PC-3 (cell line): ENCODE data around the gene COA5. TPM values are rescaled to one million over a fixed set of nuclear protein-coding genes. Genes with fewer than 3 reads are reported as not detected.
A peak's percentile ranks its signal among the peaks of the same experiment; 100 is the strongest.

ENCODE experiments used
- ATAC-seq: fragments of 200-7000 bp; cut with Tn5 transposase; 2 replicates; pipeline ENCODE4 v1.9.1; 2020; ENCODE audit warnings: mild to moderate bottlenecking, moderate library complexity
- BruUV-seq: library from RNA; stranded (reverse); fragments of 400-500 nt; replicated peaks from 2 replicates; lab custom pipeline; 2021; lab: Mats Ljungman, UMichigan
- CTCF ChIA-PET: fragments of 300-600 bp; sonication (Branson Sonifier 250); formaldehyde crosslinking; loops from one replicate; lab custom pipeline; 2022; ENCODE audit warnings: antibody characterized with exemption; lab: Charles Lee
- POLR2A ChIA-PET: fragments of 300-600 bp; sonication (Branson Sonifier 250); formaldehyde crosslinking; loops from one replicate; lab custom pipeline; 2022; ENCODE audit warnings: antibody characterized with exemption; ENCODE audit not compliant: unreplicated experiment; lab: Charles Lee
- DNase-seq: peaks from one replicate; pipeline ENCODE4 v3.0.0-alpha.2; 2015
- H2AFZ ChIP-seq: fragments of 300-600 bp; sonication (generic); 2 replicates; pipeline ENCODE4 v1.6.0; 2016; ENCODE audit warnings: antibody characterized with exemption, low read length
- H3F3A ChIP-seq: fragments of 300-600 bp; sonication (generic); one replicate; pipeline ENCODE4 v1.6.0; 2017; ENCODE audit warnings: antibody characterized with exemption, low read length, control low read depth, mild to moderate bottlenecking; ENCODE audit not compliant: unreplicated experiment
- H3K27ac ChIP-seq: fragments of 300-600 bp; sonication (generic); 2 replicates; pipeline ENCODE4 v1.5.1; 2016; ENCODE audit warnings: mild to moderate bottlenecking, low read length
- H3K27me3 ChIP-seq: fragments of 300-600 bp; sonication (generic); 2 replicates; pipeline ENCODE4 v1.6.1; 2016; ENCODE audit warnings: low read length, mixed read lengths
- H3K36me3 ChIP-seq: fragments of 300-600 bp; sonication (generic); 2 replicates; pipeline ENCODE4 v1.6.1; 2016; ENCODE audit warnings: low read depth, mixed run types, low read length, mixed read lengths
- H3K4me1 ChIP-seq: fragments of 300-600 bp; sonication (generic); 2 replicates; pipeline ENCODE4 v1.5.1; 2016; ENCODE audit warnings: low read length; ENCODE audit not compliant: insufficient read depth
- H3K4me2 ChIP-seq: fragments of 300-600 bp; sonication (generic); 2 replicates; pipeline ENCODE4 v1.6.0; 2016; ENCODE audit warnings: low read length
- H3K4me3 ChIP-seq: fragments of 300-600 bp; sonication (generic); 2 replicates; pipeline ENCODE4 v1.5.1; 2016; ENCODE audit warnings: mild to moderate bottlenecking, low read length, mixed read lengths
- H3K79me2 ChIP-seq: fragments of 300-600 bp; sonication (generic); 2 replicates; pipeline ENCODE4 v1.6.1; 2017; ENCODE audit warnings: low read length, mixed read lengths
- H3K9ac ChIP-seq: fragments of 300-600 bp; sonication (generic); 2 replicates; pipeline ENCODE4 v1.6.0; 2016; ENCODE audit warnings: mild to moderate bottlenecking, low read length
- H3K9me2 ChIP-seq: fragments of 300-600 bp; sonication (generic); replicated peaks from 2 replicates; pipeline ENCODE4 v1.6.1; 2016; ENCODE audit warnings: mixed run types, low read length, mixed read lengths
- H3K9me3 ChIP-seq: fragments of 300-600 bp; sonication (generic); 2 replicates; pipeline ENCODE4 v1.6.1; 2016; ENCODE audit warnings: low read length, mixed read lengths
- H4K20me1 ChIP-seq: fragments of 300-600 bp; sonication (generic); 2 replicates; pipeline ENCODE4 v1.6.1; 2016; ENCODE audit warnings: low read length, mixed read lengths
- EZH2 ChIP-seq: fragments of 300-600 bp; sonication (generic); IDR thresholded peaks from one replicate; pipeline ENCODE4 v1.6.1; 2017; ENCODE audit warnings: antibody characterized with exemption, mild to moderate bottlenecking, low read length; ENCODE audit not compliant: unreplicated experiment
- EZH2phosphoT487 ChIP-seq: fragments of 300-600 bp; sonication (generic); IDR thresholded peaks from 2 replicates; pipeline ENCODE4 v1.6.1; 2018; ENCODE audit warnings: mild to moderate bottlenecking, antibody characterized with exemption, low read length, borderline replicate concordance
- intact Hi-C: fragments of 100-400 bp; cut with micrococcal nuclease; formaldehyde crosslinking; loops from 2 replicates; pipeline ENCODE4 v1.9.0; 2023
- total RNA-seq: library from RNA; depleted of rRNA; stranded (reverse); fragments of >200 nt; gene quantifications from 2 replicates; pipeline ENCODE4 v1.2.3, GENCODE V29; 2014
- TF ChIP-seq, protein P1 (sequence below): fragments of 300-600 bp; sonication (generic); conservative IDR thresholded peaks from 2 replicates; pipeline ENCODE4 v1.5.1; 2017; ENCODE audit warnings: antibody characterized with exemption, low read depth, mild to moderate bottlenecking, low read length

COA5 gene
- total RNA-seq, 1 experiment from 2014 or later: 37.2 TPM

GRCh38 chr2:98569197-98569793 is 39.0 kb downstream of the COA5 start:
- Histone ChIP-seq H3K27me3 (no peaks in the 10 kb centered on the region), H2AFZ (no peak overlapping the region), H3K27ac (no peak overlapping the region), H3K9ac (no peak overlapping the region), H3K79me2 (no peaks in the 10 kb centered on the region), H3F3A (no peaks in the 10 kb centered on the region), H3K9me3 (no peaks in the 10 kb centered on the region), H4K20me1 (no peaks in the 10 kb centered on the region), H3K4me2 (no peak overlapping the region), H3K9me2 (no peaks in the 10 kb centered on the region), H3K4me3 (no peak overlapping the region), H3K4me1 (no peaks in the 10 kb centered on the region), H3K36me3 (no peaks in the 10 kb centered on the region; the same call in none of the 2 replicates)
- no TSS peak for BruUV-seq
- TF ChIP-seq, protein P1, sequence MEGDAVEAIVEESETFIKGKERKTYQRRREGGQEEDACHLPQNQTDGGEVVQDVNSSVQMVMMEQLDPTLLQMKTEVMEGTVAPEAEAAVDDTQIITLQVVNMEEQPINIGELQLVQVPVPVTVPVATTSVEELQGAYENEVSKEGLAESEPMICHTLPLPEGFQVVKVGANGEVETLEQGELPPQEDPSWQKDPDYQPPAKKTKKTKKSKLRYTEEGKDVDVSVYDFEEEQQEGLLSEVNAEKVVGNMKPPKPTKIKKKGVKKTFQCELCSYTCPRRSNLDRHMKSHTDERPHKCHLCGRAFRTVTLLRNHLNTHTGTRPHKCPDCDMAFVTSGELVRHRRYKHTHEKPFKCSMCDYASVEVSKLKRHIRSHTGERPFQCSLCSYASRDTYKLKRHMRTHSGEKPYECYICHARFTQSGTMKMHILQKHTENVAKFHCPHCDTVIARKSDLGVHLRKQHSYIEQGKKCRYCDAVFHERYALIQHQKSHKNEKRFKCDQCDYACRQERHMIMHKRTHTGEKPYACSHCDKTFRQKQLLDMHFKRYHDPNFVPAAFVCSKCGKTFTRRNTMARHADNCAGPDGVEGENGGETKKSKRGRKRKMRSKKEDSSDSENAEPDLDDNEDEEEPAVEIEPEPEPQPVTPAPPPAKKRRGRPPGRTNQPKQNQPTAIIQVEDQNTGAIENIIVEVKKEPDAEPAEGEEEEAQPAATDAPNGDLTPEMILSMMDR: peak; percentile 93
- TF ChIP-seq EZH2phosphoT487: no peak
- intact Hi-C loops: no loop called here
- DNase-seq: peak; percentile 46
- CTCF ChIA-PET: no interaction called here
- ATAC-seq: peak; percentile 87
- POLR2A ChIA-PET: no interaction called here

GRCh38 chr2:98568161-98568956 is 40.0 kb downstream of the COA5 start:
- Histone ChIP-seq H3F3A (no peaks in the 10 kb centered on the region), H3K4me3 (no peak overlapping the region), H4K20me1 (no peaks in the 10 kb centered on the region), H3K9me3 (no peaks in the 10 kb centered on the region), H3K9ac (no peak overlapping the region), H3K27ac (no peak overlapping the region), H3K4me1 (no peaks in the 10 kb centered on the region), H3K79me2 (no peaks in the 10 kb centered on the region), H3K27me3 (no peaks in the 10 kb centered on the region), H2AFZ (no peak overlapping the region), H3K36me3 (no peaks in the 10 kb centered on the region; the same call in none of the 2 replicates), H3K4me2 (no peak overlapping the region), H3K9me2 (no peaks in the 10 kb centered on the region)
- POLR2A ChIA-PET: no interaction called here
- ATAC-seq (no peak), DNase-seq (no peak)
- CTCF ChIA-PET: no interaction called here
- BruUV-seq: no TSS peak
- TF ChIP-seq EZH2phosphoT487 (no peak), EZH2 (no peak)
- TF ChIP-seq, protein P1: no peak
- intact Hi-C loops: no loop called here

- Histone ChIP-seq H3K36me3 (no peaks in the 10 kb centered on the region; the same call in 1 of the 2 replicates), H3K4me1 (no peaks in the 10 kb centered on the region), H4K20me1 (no peaks in the 10 kb centered on the region), H3K9me3 (no peaks in the 10 kb centered on the region), H3F3A (no peaks in the 10 kb centered on the region), H3K27me3 (no peaks in the 10 kb centered on the region), H3K4me3 (no peak overlapping the region), H3K9ac (no peak overlapping the region), H3K4me2 (no peak overlapping the region), H3K79me2 (no peaks in the 10 kb centered on the region), H3K9me2 (no peaks in the 10 kb centered on the region), H2AFZ (no peak overlapping the region), H3K27ac (no peak overlapping the region)
- POLR2A ChIA-PET: no interaction called here
- CTCF ChIA-PET: no interaction called here
- BruUV-seq: no TSS peak
- DNase-seq: no peak
- intact Hi-C loops: no loop called here
- no peak for ATAC-seq
- TF ChIP-seq EZH2: no peak
- no peak for TF ChIP-seq EZH2phosphoT487
- TF ChIP-seq, protein P1: no peak
These were observed 42.4 kb downstream of the COA5 start for GRCh38 chr2:98565941-98566340.
